Large intestine (tissue), 3 donors: Measurements from ENCODE around the gene PRDM15. TPM values are rescaled to one million over a fixed set of nuclear protein-coding genes. Genes with fewer than 3 reads are reported as not detected.

ENCODE experiments used
- DNase-seq, 2 donors: peaks; one replicate each; pipeline versions ENCODE4 v3.0.0 to v3.0.0-alpha.2; 2013
- H3K27ac ChIP-seq: one replicate; pipeline ENCODE4 v1.5.1; 2013; ENCODE audit warnings: low read length
- H3K27me3 ChIP-seq: 2 replicates; pipeline ENCODE4 v1.6.1; 2013; ENCODE audit warnings: low read length; ENCODE audit not compliant: control insufficient read depth, insufficient read depth
- H3K36me3 ChIP-seq: 2 replicates; pipeline ENCODE4 v1.6.1; 2013; ENCODE audit warnings: low read length; ENCODE audit not compliant: control insufficient read depth, insufficient read depth
- H3K4me1 ChIP-seq: one replicate; pipeline ENCODE4 v1.6.1; 2013; ENCODE audit warnings: low read length; ENCODE audit not compliant: control insufficient read depth, insufficient read depth
- H3K4me3 ChIP-seq: one replicate; pipeline ENCODE4 v1.5.1; 2013; ENCODE audit warnings: low read length
- H3K9me3 ChIP-seq: one replicate; pipeline ENCODE4 v1.6.1; 2013; ENCODE audit warnings: mild to moderate bottlenecking, low read depth, low read length, moderate library complexity; ENCODE audit not compliant: control insufficient read depth
- WGBS: methylation state at CpG from one replicate; pipeline ENCODE4 v1.1.5; 2013; ENCODE audit warnings: low lambda C conversion rate; ENCODE audit not compliant: insufficient coverage; 5-methylcytosine and 5-hydroxymethylcytosine counted together
- polyA plus RNA-seq: library from polyadenylated mRNA; unstranded; fragments of 120-200 nt; gene quantifications from one replicate; pipeline ENCODE4 v1.2.1, GENCODE V29; 2013

The PRDM15 gene
- polyA plus RNA-seq, 1 donor, result 6.0 TPM

GRCh38 chr21:41769521-41769920 is 109.6 kb downstream of the PRDM15 start:
- no peak for DNase-seq
- Histone ChIP-seq H3K36me3 (no peaks in the 10 kb centered on the region), H3K27ac (peak overlapping the region; percentile 90), H3K27me3 (peaks cover 37% of the 10 kb centered on the region), H3K4me1 (peaks cover 26% of the 10 kb centered on the region), H3K4me3 (peak overlapping the region; percentile 43), H3K9me3 (no peaks in the 10 kb centered on the region)
- no CpG with 5 or more reads among the region's 7 CpGs for WGBS

DNA sequence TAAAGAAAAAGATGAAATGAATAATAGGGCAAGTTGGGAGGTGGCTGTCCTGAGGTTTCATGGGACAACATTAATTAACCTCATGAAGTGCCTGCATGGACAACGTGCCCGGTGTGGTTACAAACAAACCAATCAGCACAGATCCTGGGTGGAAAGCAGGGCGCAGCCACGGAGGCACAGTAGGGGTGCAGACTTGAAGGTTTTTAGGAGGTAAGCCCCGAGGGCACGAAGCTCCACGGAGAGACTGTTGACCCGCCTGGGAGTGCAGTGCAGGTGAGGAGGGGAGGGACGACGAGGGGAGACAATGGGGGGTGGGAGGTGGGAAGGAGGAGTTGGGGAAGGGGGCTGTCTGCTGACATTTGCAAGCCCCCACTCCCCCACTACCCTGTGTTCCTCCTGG is 110.0 kb downstream of the PRDM15 start:
- Histone ChIP-seq H3K4me1 (peaks cover 27% of the 10 kb centered on the region), H3K27ac (peak overlapping the region; percentile 90), H3K4me3 (peak overlapping the region; percentile 43), H3K27me3 (peaks cover 39% of the 10 kb centered on the region), H3K9me3 (no peaks in the 10 kb centered on the region), H3K36me3 (no peaks in the 10 kb centered on the region)
- WGBS, result no CpG with 5 or more reads among the region's 10 CpGs
- no peak for DNase-seq

DNA sequence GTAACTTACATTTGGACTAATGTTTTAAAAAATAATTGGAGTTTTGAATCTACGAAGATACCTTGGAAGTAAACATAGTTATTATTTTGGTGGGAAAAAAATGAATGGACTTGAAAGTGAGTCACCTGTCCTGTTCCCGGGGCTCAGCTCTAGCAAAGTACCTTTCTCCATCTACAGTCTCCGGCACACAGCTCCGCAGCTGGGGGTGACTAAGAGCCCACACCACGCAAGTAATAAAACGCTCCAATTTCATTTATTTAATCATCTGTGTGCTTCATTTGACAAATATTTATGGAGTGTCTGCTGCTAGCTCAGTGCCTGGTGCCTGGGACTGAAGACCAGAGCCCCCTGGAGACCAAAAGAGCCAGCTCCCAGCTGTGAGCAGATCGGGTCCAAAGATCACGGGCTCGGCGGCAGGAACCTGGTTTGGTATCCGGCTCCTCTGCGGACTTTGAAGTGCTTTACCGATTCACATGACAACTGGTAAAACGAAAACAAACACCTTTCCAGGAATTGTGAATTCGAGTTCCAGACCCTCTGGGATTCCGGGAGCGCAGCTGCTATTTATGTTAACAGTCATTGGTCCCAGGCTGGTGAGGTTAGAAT is 110.6 kb downstream of the PRDM15 start:
- Histone ChIP-seq H3K4me1 (peaks cover 33% of the 10 kb centered on the region), H3K4me3 (peak overlapping the region; percentile 70), H3K9me3 (no peaks in the 10 kb centered on the region), H3K36me3 (no peaks in the 10 kb centered on the region), H3K27me3 (peaks cover 43% of the 10 kb centered on the region), H3K27ac (peak overlapping the region; percentile 90)
- 10% methylated on average over 3 of the region's 17 CpGs for WGBS
- peak; percentile 95 to 98 for DNase-seq

- Histone ChIP-seq H3K27me3 (peaks cover 50% of the 10 kb centered on the region), H3K27ac (peak overlapping the region; percentile 90), H3K9me3 (no peaks in the 10 kb centered on the region), H3K36me3 (no peaks in the 10 kb centered on the region), H3K4me3 (peak overlapping the region; percentile 70), H3K4me1 (peaks cover 40% of the 10 kb centered on the region)
- DNase-seq, result peak in 1 of 2 donors; percentile 67
- WGBS, result 13% methylated on average over 4 of the region's 26 CpGs
Measured at GRCh38 chr21:41767606-41768436, 111.3 kb downstream of the PRDM15 start.

- Histone ChIP-seq H3K4me3 (peak within 1 kb of the TSS; percentile 70), H3K27ac (peak within 1 kb of the TSS; percentile 91), H3K36me3 (no peaks in the 10 kb centered on the region), H3K9me3 (no peaks in the 10 kb centered on the region), H3K4me1 (peaks cover 48% of the 10 kb centered on the region), H3K27me3 (peaks cover 58% of the 10 kb centered on the region)
- DNase-seq, result peak; percentile 81 to 91
- 0% methylated on average over 5 of the region's 53 CpGs for WGBS
Measured at GRCh38 chr21:41766883-41767605, 112.1 kb downstream of the PRDM15 start, which contains the start of gene RIPK4. Gene RIPK4, minus strand, starts transcription at chr21:41767052. Its CDS starts 11 bp downstream, at chr21:41767041.

GRCh38 chr21:41765973-41766882 is 112.9 kb downstream of the PRDM15 start:
- 7% methylated on average over 3 of the region's 88 CpGs for WGBS
- peaks cover 55% of the 10 kb centered on the region for H3K4me1 ChIP-seq
- peak overlapping the region; percentile 70 for H3K4me3 ChIP-seq
- H3K27ac ChIP-seq, result peak overlapping the region; percentile 91
- DNase-seq, result peak in 1 of 2 donors; percentile 46
- no peaks in the 10 kb centered on the region for H3K36me3 ChIP-seq
- no peaks in the 10 kb centered on the region for H3K9me3 ChIP-seq
- H3K27me3 ChIP-seq, result peaks cover 64% of the 10 kb centered on the region

GRCh38 chr21:41765420-41765821 is 113.7 kb downstream of the PRDM15 start:
- peak overlapping the region; percentile 91 for H3K27ac ChIP-seq
- WGBS, result 20% methylated on average over 1 of the region's 11 CpGs
- H3K9me3 ChIP-seq, result no peaks in the 10 kb centered on the region
- H3K4me1 ChIP-seq, result peaks cover 55% of the 10 kb centered on the region
- peak in 1 of 2 donors; percentile 64 for DNase-seq
- H3K27me3 ChIP-seq, result peaks cover 65% of the 10 kb centered on the region
- H3K36me3 ChIP-seq, result no peaks in the 10 kb centered on the region
- peak overlapping the region; percentile 70 for H3K4me3 ChIP-seq

- DNase-seq, result peak; percentile 54 to 78
- H3K27ac ChIP-seq, result peak overlapping the region; percentile 91
Measured at GRCh38 chr21:41764558-41765419, 114.4 kb downstream of the PRDM15 start.

GRCh38 chr21:41763996-41764395 is 115.1 kb downstream of the PRDM15 start:
- DNase-seq, result no peak
- Histone ChIP-seq H3K4me1 (peaks cover 49% of the 10 kb centered on the region), H3K27ac (peak overlapping the region; percentile 91), H3K4me3 (peak overlapping the region; percentile 70), H3K36me3 (no peaks in the 10 kb centered on the region), H3K27me3 (peaks cover 59% of the 10 kb centered on the region), H3K9me3 (no peaks in the 10 kb centered on the region)
- no CpG with 5 or more reads among the region's 8 CpGs for WGBS

More at GRCh38 chr21:41764558-41765419, 114.4 kb downstream of the PRDM15 start:
- Histone ChIP-seq H3K4me3 (peak overlapping the region; percentile 70), H3K36me3 (no peaks in the 10 kb centered on the region), H3K9me3 (no peaks in the 10 kb centered on the region), H3K27me3 (peaks cover 65% of the 10 kb centered on the region), H3K4me1 (peaks cover 53% of the 10 kb centered on the region)
- no CpG with 5 or more reads among the region's 7 CpGs for WGBS
